Measurements from ENCODE around the gene C16orf95.

C16orf95 gene

DNA sequence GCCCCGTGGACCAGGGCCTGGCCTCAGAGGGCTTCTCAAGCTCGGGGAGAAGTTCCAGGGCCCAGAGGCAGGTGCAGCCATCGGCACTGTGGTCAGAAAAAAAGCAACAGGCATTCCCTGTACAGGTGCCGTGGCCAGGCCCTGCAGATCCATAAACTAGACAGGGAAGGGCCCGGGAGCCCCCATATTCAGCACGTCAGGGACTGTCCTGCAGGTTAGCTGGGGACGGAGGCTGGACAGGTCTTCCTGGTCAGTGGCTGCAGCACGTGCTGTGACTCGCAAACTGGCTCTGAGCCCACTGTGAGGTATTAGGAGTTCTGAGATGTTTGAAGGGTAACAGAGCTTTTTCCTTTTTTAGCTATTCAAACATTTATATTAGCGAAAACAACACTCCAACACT lies 15.0 kb upstream of the C16orf95 start:
- DNase-seq (ENCODE audit: low spot score): no peak

DNA sequence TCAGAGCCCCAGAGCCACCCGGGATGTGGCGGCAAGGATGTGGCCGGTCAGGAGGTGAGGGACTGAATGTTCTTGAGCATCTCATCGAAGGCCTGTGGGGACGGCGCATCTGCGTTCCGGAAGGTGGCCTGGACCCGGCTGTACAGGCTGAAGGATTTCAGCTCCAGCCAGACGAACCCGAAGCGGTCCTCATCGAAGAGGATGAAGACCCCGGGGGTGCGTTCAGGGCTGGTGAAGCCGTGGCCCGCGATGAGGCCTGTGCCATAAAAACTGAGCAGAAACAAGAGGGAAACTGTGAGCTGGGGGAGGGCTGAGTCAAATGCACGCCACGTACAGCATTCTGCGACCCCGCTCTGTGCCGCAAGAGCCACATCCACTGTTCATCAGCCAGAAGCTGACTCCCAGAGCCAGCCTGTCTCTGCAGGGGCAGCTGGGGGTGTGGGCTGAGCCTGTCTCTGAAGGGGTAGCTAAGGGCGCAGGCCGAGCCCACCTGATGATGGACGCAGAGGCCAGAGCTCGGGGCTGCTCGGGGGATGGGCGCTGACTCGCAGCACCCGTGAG lies 14.1 kb upstream of the C16orf95 start:
- no peak for DNase-seq (ENCODE audit: low spot score)

DNA sequence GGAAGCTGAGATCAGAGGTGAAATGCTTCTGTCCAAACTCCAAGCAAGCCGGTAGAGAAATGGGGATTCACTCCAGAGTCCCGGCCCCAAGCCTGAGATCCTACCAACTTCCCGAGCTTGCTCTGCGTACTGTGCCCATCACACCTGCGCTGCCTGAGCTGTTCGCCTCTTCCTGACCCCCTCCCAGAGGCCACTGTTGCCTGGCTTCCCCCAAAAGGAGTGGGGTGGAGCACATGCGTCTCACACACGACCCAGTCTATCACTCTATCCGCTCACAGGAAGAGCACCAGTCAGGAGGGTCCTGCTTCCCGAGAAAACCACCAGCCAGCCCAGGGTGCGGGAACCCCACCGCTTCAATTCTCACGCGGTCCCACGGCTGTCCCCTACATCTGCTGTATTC lies 13.5 kb upstream of the C16orf95 start:
- no peak for DNase-seq (ENCODE audit: low spot score)

DNA sequence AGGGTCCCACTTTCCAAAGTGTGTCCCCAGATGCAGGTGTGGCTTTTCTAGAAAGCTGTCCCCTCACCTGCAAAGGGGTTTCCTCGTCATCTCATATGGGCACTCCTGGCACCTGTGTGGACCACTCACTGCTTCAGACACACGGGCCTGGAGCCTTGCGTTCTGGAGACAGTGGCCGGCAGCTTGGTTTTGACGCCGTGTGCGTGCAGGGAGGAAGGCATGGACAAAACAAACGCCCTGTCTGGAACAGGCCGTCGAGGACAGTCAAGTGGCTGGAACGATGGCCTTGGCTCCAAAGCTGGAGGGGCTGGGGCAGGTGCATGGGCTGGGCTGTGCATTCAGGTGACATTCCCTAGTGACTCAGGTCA lies 13.0 kb upstream of the C16orf95 start:
- DNase-seq (ENCODE audit: low spot score): no peak

DNA sequence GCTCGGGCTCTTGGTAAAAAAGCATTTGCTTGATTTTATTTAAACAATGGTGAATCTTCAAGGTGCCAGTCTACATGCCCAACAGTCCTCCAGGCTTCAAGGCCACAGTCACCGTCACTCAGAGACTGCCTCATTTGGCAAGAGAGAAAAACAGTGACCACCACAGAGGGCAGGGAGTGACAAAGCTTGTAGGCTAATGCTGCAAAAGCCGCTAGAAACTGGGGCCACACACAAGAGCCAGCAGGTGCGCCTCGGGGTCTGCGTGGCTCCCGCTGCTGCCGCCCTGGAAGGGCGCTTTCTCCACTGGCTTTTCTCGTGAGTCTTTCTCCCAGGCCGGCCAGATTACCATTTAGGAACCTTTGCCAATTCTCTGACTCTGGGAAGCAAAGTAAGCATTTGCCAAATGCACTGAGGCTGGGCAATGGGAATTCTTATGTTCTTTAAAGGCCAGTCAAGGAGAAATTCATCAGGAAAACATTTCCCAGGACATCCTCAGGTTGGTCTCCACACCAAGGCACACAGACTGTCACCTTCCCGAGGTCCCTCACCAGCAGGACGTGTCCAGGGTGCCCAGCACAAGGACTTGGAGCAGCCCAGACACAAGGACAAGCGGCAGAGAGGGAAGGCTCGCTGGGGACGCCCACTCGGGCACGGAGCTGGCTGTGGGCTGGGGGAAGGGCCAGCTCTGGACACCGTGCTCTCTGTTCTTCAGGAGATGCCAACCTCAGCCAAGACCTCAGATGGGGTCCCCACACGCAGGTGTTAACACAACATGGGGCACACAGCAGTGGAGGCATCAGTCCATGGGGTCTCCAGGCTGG lies 12.5 kb upstream of the C16orf95 start:
- no peak for DNase-seq (ENCODE audit: low spot score)

DNA sequence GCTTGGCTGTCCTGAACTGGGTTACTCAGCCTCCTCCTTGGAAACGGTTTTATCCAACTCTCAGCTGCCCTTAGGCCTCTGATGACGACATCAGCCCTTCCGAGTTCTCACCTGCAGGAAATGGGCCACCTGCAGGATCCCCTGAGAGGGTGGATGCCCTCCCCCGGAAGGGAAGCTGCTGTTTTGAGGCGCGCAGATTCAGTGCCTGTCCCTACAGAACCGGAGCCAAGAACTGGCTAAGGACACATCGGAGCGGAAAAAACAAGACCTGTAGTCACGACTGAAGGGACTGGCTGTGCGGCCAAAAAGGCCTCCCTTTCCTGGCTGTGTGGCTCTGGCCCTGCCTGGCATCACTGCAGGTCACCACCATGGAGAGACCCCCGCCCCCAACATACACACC lies 11.7 kb upstream of the C16orf95 start:
- no peak for DNase-seq (ENCODE audit: low spot score)

DNA sequence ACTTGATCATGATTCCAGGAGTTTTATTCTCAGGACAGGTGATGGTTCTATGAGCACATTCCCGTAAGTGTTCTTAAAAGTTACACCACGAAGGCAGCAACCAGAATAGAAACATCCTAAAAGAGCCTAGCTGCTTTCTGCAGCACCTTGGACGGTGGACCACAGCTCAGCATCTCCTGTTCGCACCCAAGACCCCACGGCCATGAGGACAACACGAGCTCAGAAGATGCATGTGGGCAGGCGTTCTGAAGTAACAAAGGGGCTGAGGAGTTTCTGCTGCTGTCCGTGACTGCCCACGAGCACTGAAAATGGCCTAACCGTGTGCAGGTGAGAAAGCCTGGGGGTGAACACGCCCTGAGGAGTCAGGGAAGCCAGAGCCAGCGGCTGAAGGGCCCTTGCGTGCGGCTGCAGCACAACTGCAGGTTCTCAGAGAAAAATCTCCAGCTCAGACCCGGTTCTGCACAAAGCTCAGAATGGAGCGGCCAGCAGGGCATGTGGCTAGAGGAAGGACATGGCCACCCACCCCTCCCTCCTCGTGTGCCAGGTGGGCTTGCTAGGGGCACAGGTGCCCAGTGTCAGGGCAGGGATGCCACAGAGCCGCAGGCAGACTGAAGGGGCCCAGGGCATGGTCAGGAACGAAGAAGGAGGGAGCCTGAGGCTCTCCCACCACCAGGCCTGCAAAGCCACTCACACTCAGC lies 10.8 kb upstream of the C16orf95 start:
- DNase-seq (ENCODE audit: low spot score): no peak

DNA sequence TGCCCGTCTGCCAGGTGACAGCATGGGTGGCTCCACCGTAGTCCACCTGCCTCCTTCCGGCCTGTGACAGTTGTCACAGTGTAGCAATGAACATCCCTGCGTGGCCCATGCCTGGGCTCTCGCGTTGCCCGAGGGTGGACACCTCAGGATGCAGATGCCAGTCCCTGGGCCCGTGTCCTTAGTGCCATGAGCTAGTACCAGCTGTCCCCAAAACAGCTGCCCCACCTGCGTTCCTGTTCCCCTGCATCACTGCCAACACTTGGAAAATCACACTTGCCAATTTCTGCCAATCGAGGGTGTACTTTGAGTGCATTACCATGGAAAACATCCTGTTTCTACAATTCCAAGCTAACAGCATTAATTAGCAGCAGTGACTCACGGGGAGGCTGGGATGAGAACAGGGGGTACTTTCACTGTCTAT lies 9.0 kb upstream of the C16orf95 start:
- no peak for DNase-seq (ENCODE audit: low spot score)

DNA sequence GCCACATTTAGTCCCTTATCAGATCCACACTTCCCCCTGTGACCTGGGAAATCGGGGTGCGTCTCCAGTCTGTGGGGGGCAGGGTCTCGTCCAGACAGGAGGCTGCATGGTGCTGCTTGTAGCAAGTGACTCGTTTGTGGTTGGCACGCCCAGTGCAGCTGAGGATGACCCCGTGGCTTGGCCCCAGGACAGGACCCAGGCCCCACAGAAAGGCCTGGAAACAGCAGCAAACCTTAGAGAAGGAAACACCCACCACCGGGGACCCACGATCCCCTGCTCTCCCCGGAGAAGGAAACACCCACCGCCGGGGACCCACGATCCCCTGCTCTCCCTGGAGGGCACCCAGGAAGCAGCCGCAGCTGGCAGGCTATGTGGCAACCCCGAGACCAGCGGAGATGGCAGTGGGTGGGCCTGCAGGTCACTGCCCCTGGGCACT lies 8.2 kb upstream of the C16orf95 start:
- DNase-seq (ENCODE audit: low spot score): no peak

DNA sequence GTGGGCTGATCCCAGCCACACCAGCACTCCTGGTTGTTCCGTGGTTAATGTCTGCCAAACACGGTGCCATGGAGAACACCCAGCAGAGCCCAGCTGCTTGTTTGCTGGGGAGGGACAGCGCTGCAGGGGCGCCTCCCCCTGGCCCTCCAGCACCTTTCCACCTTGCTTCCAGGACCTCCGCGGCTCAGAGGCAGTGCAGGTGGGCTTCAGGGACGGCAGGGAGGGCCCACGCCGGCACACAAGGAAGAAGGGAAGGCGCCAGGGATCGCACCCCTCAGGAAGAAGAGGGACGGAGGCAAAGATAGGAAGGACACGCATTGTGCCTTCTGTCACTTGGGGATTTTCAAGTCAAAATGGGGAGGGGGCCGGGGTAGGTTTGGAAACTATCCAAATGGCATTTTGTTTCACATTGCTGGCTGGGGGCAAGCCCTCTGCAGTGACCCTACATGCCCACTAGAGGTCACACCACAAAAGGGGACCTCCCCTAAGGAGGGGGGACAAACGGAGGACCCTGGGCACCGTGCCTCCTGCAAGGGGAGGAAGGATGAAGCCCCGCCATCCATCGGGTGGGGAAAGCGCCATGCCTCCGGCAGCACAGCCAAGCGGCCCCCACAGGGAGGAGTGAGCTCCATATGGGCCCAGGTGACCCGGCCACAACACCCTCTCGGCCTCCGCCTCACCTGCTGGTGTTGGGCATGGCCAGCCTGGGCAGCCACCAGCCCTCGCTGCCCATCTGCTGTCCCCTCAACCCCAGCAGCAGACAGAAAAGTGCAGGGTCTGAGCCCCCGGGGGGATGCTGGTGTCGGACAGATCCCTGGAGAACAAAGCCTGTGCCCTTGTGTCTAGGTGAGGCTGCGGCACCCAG lies 7.5 kb upstream of the C16orf95 start:
- peak; percentile 20 for DNase-seq (ENCODE audit: low spot score)

DNA sequence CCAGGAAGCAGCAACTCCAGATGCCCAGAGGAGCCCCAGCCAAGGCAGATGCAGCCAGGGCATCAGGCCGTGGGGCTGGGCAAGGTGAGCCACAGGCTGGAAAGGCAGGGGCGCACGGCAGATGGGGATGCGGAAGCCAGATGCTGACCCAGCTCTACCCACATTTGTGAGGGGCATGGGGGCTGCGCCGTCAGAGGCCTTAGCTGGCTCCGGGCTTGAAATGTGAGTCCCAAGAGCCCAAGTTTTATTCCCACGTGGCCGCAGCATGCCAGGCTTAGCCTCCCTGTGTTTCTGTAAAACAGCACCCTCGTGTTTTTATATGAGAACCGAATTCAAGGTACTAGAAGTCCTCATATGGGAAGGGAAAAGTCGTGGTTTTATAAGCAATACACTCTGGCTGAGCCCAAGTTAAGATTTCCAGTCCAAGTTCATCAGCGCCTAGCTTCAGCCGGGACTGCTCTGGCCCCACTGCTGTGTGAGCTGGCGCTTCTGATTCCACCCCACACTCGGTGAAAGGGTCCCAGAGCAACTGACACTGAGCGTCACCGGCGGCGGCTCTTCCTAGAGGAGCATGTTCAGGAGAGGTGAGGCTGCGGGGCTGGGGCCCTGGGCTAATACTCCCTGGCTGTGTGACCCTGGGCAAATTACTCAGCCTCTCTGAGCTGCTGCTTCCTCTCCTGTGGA lies 6.7 kb upstream of the C16orf95 start:
- no peak for DNase-seq (ENCODE audit: low spot score)

DNA sequence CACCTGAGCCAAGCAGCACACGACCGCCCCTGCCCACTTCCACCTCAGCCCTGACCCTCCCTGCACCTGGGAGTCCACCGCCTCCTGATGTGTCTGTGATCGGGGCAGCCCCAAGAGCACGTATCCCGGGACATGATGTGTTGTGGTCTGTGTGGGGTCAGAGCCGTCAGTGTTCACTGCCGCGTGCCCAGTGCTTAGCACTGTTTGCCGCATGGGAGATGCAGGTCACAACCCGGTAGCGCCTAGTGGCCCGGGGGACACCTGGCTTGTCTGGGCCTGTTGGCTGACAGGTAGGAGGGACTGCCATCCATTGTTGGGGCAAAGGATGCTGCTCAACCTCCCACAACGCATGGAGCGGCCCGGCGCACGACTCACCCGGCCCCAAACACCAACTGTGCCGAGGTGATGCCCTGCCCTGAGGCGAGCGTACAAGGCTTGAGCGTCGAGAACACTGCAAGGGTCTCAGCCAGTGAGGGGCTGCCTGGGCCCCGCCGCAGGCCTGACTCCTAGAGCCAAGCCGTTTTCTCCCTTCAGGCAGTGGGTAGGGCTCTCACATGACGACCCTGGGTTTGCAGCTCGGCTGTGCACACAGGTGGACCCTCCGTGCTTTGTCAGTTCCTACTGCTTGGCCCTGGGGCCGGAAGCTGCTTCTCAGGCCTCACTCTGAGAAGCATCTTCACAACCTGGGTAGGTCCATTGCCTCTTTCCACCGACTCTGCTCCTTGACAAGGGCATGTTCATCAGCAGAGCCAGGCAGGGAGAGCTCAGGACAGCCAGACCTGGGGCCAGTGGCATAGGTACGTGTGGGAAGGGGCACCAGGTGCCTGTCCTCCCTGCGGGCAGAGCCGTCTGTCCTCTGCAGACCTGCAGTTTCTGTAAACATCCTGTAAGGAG lies 5.9 kb upstream of the C16orf95 start:
- DNase-seq (ENCODE audit: low spot score): no peak

DNA sequence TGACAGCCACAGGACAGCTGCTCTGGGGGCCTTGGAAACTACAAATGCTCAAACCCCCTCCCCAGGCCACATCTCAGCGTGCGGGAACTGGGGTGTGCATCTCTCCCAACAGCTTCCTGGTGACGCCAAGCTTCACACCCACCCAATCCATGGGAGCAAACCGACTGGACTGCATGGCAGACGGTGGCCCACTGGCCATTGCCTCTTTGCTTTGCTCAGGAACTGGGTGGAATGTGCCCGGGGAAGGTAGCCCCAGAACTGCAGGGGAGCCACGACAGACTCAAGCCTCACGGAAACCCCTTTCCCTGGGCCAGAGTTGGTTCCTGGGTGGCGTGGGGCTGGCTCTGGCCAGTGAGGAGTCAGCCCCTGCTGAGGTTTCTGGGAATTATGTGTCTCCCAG lies 5.2 kb upstream of the C16orf95 start:
- no peak for DNase-seq (ENCODE audit: low spot score)

DNA sequence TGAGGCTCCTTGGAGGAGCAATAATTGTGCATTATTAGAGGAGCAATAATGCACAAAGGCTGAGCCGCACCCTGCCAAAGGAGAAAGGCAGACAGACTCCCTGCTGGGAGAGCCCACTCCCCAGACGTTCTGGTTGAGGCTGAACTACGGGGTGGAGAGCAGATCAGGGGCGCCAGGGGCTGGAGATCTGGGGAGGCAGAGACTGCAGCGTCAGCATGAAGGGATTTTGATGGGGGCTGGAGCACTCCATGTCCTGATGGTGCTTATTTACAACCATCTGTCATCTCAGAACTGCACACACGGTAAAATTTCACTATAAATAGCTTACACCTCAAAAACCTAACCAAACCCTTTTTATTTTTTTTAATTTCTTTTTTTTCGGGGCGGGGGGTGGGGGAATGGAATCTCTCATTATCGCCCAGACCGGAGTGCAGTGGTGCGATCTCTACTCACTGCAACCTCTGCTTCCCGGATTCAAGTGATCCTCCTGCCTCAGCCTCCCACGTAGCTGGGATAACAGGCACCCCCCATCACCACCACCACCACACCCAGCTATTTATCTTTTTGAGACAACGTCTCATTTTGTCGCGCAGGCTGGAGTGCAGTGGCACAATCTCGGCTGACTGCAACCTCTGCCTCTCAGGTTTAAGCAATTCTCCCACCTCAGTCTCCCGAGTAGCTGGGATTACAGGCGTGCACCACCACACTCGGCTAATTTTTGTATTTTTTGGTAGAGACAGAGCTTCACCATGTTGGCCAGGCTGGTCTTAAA lies 4.3 kb upstream of the C16orf95 start:
- no peak for DNase-seq (ENCODE audit: low spot score)

DNA sequence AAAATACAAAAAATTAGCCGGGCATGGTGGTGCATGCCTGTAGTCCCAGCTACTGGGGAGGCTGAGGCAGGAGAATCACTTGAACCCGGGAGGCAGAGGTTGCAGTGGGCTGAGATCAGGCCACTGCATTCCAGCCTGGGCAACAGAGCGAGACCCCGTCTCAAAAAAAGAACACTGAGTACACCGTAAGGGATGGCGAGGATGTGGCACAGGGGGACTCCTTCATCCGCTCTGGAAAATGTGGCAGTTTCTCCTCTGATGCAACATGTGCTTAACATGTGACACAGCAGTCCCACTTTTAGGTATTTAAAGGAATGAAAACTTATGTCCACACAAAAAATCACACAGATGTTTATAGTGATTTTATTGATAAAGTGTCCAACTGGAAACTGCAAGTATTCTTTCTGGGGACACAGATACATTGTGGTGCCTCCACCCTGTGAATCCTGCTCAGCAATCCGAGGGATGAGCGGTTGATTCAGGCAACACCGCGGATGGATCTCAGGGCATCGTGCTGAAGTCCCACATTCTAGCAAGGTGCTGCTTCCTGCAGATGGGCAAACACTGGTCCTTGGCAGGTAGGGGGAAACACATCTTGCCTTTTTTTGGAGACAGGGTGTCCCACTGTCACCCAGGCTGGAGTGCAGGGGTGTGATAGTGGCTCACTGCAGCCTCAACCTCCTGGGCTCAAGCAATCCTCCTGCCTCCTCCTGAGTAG lies 3.5 kb upstream of the C16orf95 start:
- DNase-seq (ENCODE audit: low spot score): no peak

DNA sequence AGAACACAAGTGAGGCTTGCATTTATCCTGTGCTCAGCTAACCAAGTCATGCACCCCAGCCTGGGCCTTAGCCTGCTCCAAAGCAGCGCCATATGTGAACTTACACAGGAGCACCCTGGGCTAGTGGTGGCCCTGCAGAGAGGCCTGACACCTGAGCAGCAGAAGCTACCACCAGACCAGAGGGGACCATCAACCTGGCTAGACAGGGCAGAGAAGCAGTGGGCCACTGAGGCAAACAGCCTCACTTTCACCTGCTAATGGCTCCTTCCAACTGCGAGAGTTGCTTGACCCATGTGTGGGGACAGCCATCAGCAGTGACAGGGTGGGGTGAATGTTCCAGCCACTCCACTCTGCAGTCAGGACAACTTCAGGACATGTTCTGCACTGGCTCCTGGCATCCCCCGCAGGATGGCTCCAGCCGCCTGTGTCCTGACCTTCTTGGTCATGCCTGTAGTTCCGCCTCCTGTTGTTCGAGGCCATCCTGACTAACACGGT lies 2.9 kb upstream of the C16orf95 start:
- no peak for DNase-seq (ENCODE audit: low spot score)

DNA sequence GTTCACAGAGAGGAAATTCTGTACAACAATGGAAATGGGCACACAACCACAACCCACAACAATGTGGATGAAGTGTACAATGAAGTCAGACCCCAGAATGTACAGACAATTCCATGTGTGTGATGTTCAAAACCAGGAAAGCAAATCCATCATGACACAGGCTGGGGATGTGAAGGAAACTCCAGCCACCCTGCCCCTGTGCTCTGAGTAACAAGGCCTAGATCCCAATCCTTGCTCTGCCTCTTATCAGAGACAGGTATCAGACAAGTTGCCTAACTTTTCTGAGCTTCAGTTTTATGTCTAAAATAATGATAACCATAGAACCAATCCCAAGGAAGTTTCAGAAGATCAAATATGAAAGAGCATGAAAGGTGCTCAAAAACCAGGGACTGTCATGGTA lies 1.8 kb upstream of the C16orf95 start:
- DNase-seq (ENCODE audit: low spot score): no peak

DNA sequence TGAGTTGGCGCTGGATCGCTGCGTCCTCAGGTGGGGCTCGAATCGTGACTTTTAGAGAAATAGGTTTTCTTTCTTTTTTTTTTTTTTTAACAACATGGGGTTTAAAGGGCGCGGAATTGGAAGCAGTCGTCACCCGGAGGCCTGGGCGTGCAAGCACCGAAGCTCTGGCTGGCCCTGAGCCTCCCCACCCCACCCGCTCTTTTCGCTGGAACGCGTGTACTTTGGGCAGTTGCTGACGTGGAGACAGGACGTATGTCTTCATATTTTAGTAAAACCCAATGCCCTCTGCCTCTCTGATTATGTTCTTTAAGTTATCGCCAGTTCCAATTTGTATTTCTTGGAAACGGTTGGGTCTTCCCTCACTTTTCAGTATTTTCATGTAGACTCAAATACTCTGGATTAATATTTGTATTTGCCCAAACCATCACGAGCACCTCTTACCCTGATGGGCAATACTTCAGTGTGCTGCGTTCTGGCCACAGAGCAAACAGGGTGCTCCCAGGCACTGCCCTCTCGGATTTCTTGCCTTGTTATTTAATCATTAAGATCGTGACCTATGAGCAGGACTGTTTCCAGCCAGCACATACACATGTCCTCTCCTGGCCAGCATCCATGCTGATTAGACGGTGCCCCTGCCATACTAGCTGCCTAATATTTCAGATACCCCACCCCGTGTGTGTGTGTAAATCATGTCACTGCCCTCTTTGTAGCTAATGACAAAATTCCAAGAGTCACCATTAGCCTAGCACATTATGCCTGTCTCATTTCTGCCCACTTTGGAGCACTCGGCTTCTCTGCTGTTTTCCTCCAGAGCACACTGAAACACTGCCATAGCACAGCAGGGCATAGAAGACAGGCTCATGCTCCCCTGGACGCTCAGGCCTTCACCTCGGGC lies 805 bp upstream of the C16orf95 start:
- peak; percentile 6 for DNase-seq (ENCODE audit: low spot score)
